Kidney epithelial cell (primary cell): Measurements from ENCODE around the gene DSE. TPM values are rescaled to one million over a fixed set of nuclear protein-coding genes. Genes with fewer than 3 reads are reported as not detected.

ENCODE experiments used
- DNase-seq: peaks from one replicate; pipeline ENCODE4 v3.0.0-alpha.2; 2010; ENCODE audit warnings: low read depth
- H3K27me3 ChIP-seq: 2 replicates; pipeline ENCODE4 v1.6.0; 2011; ENCODE audit warnings: low read length; ENCODE audit not compliant: control insufficient read depth, insufficient read depth
- H3K36me3 ChIP-seq: 2 replicates; pipeline ENCODE4 v1.5.1; 2011; ENCODE audit warnings: low read length; ENCODE audit not compliant: control insufficient read depth, insufficient read depth
- H3K4me3 ChIP-seq: 2 replicates; pipeline ENCODE4 v1.5.1; 2011; ENCODE audit warnings: low read depth, mild to moderate bottlenecking, control low read depth, low read length
- total RNA-seq: library from RNA; depleted of rRNA; stranded (reverse); fragments of >200 nt; gene quantifications from 2 replicates; pipeline ENCODE4 v1.2.3, GENCODE V29; 2015
- TF ChIP-seq, protein P1 (sequence below): IDR thresholded peaks from 2 replicates; pipeline ENCODE4 v1.5.1; 2011; ENCODE audit warnings: mild to moderate bottlenecking, moderate library complexity, low read length, control low read depth, inconsistent platforms; ENCODE audit not compliant: insufficient read depth, poor library complexity, severe bottlenecking

Gene DSE
- total RNA-seq, 1 donor from 2014 or later, result 48.8 TPM

DNA sequence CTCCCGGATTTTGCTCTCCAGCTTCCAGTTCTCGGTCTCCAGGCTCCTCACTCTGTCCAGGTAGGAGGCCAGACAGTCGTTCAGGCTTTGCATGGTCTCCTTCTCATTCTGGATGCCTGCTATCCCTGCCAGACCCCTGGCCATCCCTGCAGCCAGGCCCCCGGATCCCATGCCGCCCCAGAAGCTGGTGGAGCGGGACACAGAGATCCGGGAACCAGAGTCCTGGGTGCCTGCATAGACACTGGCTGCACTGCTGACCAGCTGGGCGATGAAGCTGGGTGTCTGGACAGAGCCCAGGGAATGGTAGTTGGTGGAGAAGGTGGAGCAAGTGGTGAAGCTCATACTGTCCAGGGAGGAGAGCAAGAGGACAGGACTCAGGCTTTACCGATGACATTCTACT lies 87.5 kb downstream of the DSE start:
- DNase-seq, result no peak
- H3K27me3 ChIP-seq, result no peaks in the 10 kb centered on the region
- no peak overlapping the region for H3K4me3 ChIP-seq
- TF ChIP-seq, protein P1, sequence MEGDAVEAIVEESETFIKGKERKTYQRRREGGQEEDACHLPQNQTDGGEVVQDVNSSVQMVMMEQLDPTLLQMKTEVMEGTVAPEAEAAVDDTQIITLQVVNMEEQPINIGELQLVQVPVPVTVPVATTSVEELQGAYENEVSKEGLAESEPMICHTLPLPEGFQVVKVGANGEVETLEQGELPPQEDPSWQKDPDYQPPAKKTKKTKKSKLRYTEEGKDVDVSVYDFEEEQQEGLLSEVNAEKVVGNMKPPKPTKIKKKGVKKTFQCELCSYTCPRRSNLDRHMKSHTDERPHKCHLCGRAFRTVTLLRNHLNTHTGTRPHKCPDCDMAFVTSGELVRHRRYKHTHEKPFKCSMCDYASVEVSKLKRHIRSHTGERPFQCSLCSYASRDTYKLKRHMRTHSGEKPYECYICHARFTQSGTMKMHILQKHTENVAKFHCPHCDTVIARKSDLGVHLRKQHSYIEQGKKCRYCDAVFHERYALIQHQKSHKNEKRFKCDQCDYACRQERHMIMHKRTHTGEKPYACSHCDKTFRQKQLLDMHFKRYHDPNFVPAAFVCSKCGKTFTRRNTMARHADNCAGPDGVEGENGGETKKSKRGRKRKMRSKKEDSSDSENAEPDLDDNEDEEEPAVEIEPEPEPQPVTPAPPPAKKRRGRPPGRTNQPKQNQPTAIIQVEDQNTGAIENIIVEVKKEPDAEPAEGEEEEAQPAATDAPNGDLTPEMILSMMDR, result no peak
- H3K36me3 ChIP-seq, result no peaks in the 10 kb centered on the region

DNA sequence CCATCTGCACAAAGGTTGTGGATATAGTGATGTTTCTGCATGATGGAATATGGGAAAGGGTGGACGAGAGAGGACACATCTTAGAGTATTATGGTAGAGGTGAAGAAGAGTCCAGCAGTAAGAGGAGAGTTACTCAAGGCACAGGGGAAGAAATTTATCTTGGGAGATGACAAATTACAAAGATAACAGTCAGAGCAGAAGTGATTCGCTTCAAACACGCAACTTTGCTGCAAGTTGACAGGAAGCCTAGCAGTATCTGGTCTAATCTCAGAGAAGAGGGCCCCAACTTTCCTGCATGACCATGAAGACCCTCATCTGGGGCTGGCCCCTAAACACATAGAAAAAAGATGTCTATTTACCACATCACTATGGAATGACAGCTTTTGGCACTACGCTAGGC lies 89.2 kb downstream of the DSE start:
- no peak for DNase-seq
- Histone ChIP-seq H3K27me3 (no peaks in the 10 kb centered on the region), H3K36me3 (no peaks in the 10 kb centered on the region), H3K4me3 (no peak overlapping the region)
- TF ChIP-seq, protein P1, result no peak

DNA sequence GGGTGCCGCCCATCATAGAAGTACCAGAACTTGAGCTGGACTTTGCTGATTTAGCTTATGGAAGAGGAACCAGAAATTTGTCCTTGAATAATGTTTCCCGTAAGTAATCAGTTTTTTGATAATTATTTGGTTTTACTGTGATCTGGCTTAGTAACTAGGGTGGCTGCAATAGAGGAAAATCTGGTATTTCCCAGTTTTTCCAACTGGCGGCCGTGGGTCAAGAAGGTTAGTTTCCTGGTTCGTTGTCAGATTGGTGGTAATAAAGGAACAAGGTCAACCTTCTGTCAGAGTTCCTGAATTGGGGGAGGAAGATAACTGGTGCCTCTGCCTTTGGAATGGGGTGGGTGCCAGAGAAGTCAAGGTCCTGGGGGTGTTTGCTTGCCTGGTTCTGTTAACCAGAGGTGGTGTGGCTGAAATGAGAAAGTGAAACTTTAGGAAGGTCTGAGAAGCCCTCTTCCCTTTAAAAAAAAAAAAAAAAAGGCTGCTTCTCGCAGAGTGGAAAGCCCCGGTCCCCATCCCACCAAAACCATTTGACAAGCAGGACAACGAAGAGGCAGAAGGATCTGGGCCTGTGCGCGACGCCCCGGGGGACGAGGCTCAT lies 90.7 kb downstream of the DSE start, which contains the start of gene CALHM6:
Gene CALHM6 (plus strand): TSS at position 45 of the 601 bp plus-strand sequence. CDS start 555 bp downstream, at position 600.
- H3K36me3 ChIP-seq, result no peaks in the 10 kb centered on the region
- H3K27me3 ChIP-seq, result no peaks in the 10 kb centered on the region
- no peak for DNase-seq
- H3K4me3 ChIP-seq, result peak within 1 kb of the TSS; percentile 30
- TF ChIP-seq, protein P1, result no peak

DNA sequence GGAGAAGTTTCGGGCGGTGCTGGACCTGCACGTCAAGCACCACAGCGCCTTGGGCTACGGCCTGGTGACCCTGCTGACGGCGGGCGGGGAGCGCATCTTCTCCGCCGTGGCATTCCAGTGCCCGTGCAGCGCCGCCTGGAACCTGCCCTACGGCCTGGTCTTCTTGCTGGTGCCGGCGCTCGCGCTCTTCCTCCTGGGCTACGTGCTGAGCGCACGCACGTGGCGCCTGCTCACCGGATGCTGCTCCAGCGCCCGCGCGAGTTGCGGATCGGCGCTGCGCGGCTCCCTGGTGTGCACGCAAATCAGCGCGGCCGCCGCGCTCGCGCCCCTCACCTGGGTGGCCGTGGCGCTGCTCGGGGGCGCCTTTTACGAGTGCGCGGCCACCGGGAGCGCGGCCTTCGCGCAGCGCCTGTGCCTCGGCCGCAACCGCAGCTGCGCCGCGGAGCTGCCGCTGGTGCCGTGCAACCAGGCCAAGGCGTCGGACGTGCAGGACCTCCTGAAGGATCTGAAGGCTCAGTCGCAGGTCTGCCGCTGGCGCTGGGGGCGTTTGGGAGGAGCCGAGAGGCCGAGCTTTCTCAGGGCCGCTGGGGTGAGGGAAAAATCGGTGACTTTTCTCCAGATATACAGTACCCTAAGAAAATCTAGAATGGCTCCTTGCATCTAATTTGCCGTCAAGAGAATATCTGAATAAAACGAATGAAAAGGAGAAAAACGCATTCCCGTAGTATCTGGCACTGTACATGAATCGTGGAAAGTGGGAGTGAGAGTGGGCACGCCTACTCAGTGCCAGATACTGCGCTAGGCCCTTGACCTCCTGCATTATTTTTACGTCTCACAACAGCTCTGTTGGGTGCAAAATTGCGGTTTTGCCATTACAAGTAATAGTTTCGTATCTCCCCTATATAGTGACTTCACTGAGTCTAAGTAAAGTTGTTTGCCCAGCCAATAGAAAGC lies 91.5 kb downstream of the DSE start:
- TF ChIP-seq, protein P1, result no peak
- Histone ChIP-seq H3K36me3 (no peaks in the 10 kb centered on the region), H3K27me3 (no peaks in the 10 kb centered on the region), H3K4me3 (peak overlapping the region; percentile 30)
- no peak for DNase-seq

DNA sequence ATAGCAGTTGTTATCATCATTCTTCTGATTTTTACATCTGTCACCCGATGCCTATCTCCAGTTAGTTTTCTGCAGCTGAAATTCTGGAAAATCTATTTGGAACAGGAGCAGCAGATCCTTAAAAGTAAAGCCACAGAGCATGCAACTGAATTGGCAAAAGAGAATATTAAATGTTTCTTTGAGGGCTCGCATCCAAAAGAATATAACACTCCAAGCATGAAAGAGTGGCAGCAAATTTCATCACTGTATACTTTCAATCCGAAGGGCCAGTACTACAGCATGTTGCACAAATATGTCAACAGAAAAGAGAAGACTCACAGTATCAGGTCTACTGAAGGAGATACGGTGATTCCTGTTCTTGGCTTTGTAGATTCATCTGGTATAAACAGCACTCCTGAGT lies 92.6 kb downstream of the DSE start:
- DNase-seq, result no peak

More for the DNA sequence above, 92.6 kb downstream of the DSE start:
- H3K4me3 ChIP-seq, result no peak overlapping the region
- TF ChIP-seq, protein P1, result no peak
- H3K36me3 ChIP-seq, result no peaks in the 10 kb centered on the region
- no peaks in the 10 kb centered on the region for H3K27me3 ChIP-seq
